ENCODE data around the gene ENDOV.
"Not testable (repeated sequence)": the region's sequence is repeated elsewhere in the genome, so short reads cannot be mapped to it uniquely, and the experiment has no call there.

Gene ENDOV

GRCh38 chr17:80389011-80389995 is 25.7 kb upstream of the ENDOV start:
- Histone ChIP-seq H3K4me3 (ENCODE audit: low read length) (no peak overlapping the region), H3K36me3 (ENCODE audit: control insufficient read depth, insufficient read depth, low read length, severe bottlenecking) (peaks cover 86% of the 10 kb centered on the region), H3K9ac (ENCODE audit: low read length) (no peak overlapping the region), H3K27me3 (replicated peaks; ENCODE audit: control insufficient read depth, insufficient read depth, low read length) (no peaks in the 10 kb centered on the region), H3K9me3 (ENCODE audit: control insufficient read depth, low read length) (no peaks in the 10 kb centered on the region), H3K4me1 (ENCODE audit: control insufficient read depth, insufficient read depth, low read length) (peaks cover 10% of the 10 kb centered on the region)
- peak; percentile 76 for DNase-seq (ENCODE audit: low read depth)

DNA sequence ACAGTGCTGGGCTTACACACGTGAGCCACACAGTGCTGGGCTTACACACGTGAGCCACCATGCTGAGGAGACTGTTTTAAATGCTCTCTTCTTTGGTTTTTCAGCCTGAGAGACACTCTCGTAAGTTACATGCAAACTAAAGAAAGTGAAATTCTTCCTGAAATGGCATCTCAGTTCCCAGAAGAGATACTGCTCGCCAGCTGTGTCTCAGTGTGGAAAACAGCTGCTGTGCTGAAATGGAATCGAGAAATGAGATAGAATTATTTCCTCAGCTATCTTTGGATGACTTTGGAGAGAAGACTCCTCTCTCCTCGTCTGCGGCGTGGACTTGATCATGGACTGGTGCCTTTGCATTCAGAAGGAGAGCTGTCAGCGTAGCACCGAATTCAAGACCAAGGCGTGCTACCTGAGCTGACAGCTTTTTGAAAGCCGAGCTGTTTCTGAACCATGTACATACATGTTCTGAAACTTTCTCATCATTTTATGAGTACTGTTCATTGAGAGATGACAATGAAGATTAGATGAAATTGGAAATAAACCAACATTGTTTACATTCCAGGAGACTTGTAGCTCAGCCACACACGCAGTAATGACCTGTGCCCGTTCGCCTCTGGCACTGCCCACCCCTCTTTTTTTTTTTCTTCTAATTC is 21.6 kb upstream of the ENDOV start:
- no peaks in the 10 kb centered on the region for H3K9me3 ChIP-seq (ENCODE audit: control insufficient read depth, low read length)
- no peak overlapping the region for H3K9ac ChIP-seq (ENCODE audit: low read length)
- DNase-seq (ENCODE audit: low read depth): no peak
- H3K27me3 ChIP-seq (replicated peaks; ENCODE audit: control insufficient read depth, insufficient read depth, low read length): no peaks in the 10 kb centered on the region
- no peak overlapping the region for H3K4me3 ChIP-seq (ENCODE audit: low read length)
- peaks cover 57% of the 10 kb centered on the region for H3K36me3 ChIP-seq (ENCODE audit: control insufficient read depth, insufficient read depth, low read length, severe bottlenecking)
- peaks cover 14% of the 10 kb centered on the region for H3K4me1 ChIP-seq (ENCODE audit: control insufficient read depth, insufficient read depth, low read length)

GRCh38 chr17:80393961-80394360 is 21.0 kb upstream of the ENDOV start:
- Histone ChIP-seq H3K36me3 (ENCODE audit: control insufficient read depth, insufficient read depth, low read length, severe bottlenecking) (peaks cover 51% of the 10 kb centered on the region), H3K9me3 (ENCODE audit: control insufficient read depth, low read length) (no peaks in the 10 kb centered on the region), H3K4me1 (ENCODE audit: control insufficient read depth, insufficient read depth, low read length) (peaks cover 14% of the 10 kb centered on the region), H3K9ac (ENCODE audit: low read length) (peak overlapping the region; percentile 8), H3K4me3 (ENCODE audit: low read length) (no peak overlapping the region), H3K27me3 (replicated peaks; ENCODE audit: control insufficient read depth, insufficient read depth, low read length) (no peaks in the 10 kb centered on the region)
- no peak for DNase-seq (ENCODE audit: low read depth)

GRCh38 chr17:80394629-80395216 is 20.2 kb upstream of the ENDOV start:
- Histone ChIP-seq H3K9ac (ENCODE audit: low read length) (no peak overlapping the region), H3K4me1 (ENCODE audit: control insufficient read depth, insufficient read depth, low read length) (peaks cover 14% of the 10 kb centered on the region), H3K36me3 (ENCODE audit: control insufficient read depth, insufficient read depth, low read length, severe bottlenecking) (peaks cover 44% of the 10 kb centered on the region), H3K9me3 (ENCODE audit: control insufficient read depth, low read length) (no peaks in the 10 kb centered on the region), H3K4me3 (ENCODE audit: low read length) (no peak overlapping the region), H3K27me3 (replicated peaks; ENCODE audit: control insufficient read depth, insufficient read depth, low read length) (no peaks in the 10 kb centered on the region)
- no peak for DNase-seq (ENCODE audit: low read depth)

DNA sequence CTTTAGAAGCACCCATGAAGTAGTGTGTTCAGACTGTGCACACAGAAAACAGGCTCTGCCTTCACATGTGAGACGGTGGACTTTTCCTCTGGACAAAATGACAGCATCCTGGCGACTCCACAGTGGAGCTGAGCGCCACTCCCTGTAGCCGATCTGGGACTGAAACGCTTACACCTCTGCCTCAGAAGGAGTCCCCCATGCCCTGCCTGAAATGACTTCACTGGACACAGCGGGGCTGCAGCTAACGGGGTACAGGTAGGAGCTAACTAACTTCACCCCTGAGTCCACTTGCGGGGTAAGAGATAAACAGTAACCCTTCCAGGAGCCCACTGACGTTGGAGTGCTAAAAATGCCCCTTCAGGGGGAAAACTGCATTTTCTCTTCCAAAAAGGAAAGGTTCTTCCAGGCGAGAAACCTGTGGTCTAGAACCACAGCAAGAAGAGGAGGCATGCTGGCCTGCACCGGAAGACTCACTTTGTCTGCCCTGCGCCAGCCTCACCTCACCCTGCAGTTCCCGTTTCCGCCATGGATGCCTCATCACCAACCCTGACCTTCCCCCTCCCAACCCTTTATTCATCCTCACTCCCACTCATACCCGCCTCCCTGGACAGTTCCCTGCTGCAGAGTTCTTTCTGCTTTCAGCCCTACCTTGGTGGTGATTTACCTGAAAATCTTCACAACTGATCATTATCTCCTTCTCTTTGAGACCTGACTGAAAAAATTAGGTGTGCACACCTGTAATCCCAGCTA is 19.4 kb upstream of the ENDOV start:
- Histone ChIP-seq H3K4me3 (ENCODE audit: low read length) (no peak overlapping the region), H3K9me3 (ENCODE audit: control insufficient read depth, low read length) (no peaks in the 10 kb centered on the region), H3K36me3 (ENCODE audit: control insufficient read depth, insufficient read depth, low read length, severe bottlenecking) (peaks cover 36% of the 10 kb centered on the region), H3K4me1 (ENCODE audit: control insufficient read depth, insufficient read depth, low read length) (peaks cover 14% of the 10 kb centered on the region), H3K27me3 (replicated peaks; ENCODE audit: control insufficient read depth, insufficient read depth, low read length) (no peaks in the 10 kb centered on the region), H3K9ac (ENCODE audit: low read length) (no peak overlapping the region)
- DNase-seq (ENCODE audit: low read depth): no peak

- Histone ChIP-seq H3K27me3 (replicated peaks; ENCODE audit: control insufficient read depth, insufficient read depth, low read length) (no peaks in the 10 kb centered on the region), H3K36me3 (ENCODE audit: control insufficient read depth, insufficient read depth, low read length, severe bottlenecking) (peaks cover 30% of the 10 kb centered on the region), H3K4me3 (ENCODE audit: low read length) (no peak overlapping the region), H3K9ac (ENCODE audit: low read length) (no peak overlapping the region), H3K9me3 (ENCODE audit: control insufficient read depth, low read length) (no peaks in the 10 kb centered on the region), H3K4me1 (ENCODE audit: control insufficient read depth, insufficient read depth, low read length) (peaks cover 17% of the 10 kb centered on the region)
- DNase-seq (ENCODE audit: low read depth): no peak
Observed at GRCh38 chr17:80396157-80397033, 18.6 kb upstream of the ENDOV start.

GRCh38 chr17:80397034-80397387 is 18.0 kb upstream of the ENDOV start:
- peaks cover 21% of the 10 kb centered on the region for H3K4me1 ChIP-seq (ENCODE audit: control insufficient read depth, insufficient read depth, low read length)
- DNase-seq (ENCODE audit: low read depth): no peak
- no peak overlapping the region for H3K4me3 ChIP-seq (ENCODE audit: low read length)
- H3K9me3 ChIP-seq (ENCODE audit: control insufficient read depth, low read length): no peaks in the 10 kb centered on the region
- peaks cover 28% of the 10 kb centered on the region for H3K36me3 ChIP-seq (ENCODE audit: control insufficient read depth, insufficient read depth, low read length, severe bottlenecking)
- H3K9ac ChIP-seq (ENCODE audit: low read length): no peak overlapping the region
- H3K27me3 ChIP-seq (replicated peaks; ENCODE audit: control insufficient read depth, insufficient read depth, low read length): no peaks in the 10 kb centered on the region

GRCh38 chr17:80397686-80398085 is 17.3 kb upstream of the ENDOV start:
- peaks cover 21% of the 10 kb centered on the region for H3K4me1 ChIP-seq (ENCODE audit: control insufficient read depth, insufficient read depth, low read length)
- no peak overlapping the region for H3K4me3 ChIP-seq (ENCODE audit: low read length)
- H3K36me3 ChIP-seq (ENCODE audit: control insufficient read depth, insufficient read depth, low read length, severe bottlenecking): peaks cover 24% of the 10 kb centered on the region
- no peaks in the 10 kb centered on the region for H3K9me3 ChIP-seq (ENCODE audit: control insufficient read depth, low read length)
- DNase-seq (ENCODE audit: low read depth): no peak
- H3K27me3 ChIP-seq (replicated peaks; ENCODE audit: control insufficient read depth, insufficient read depth, low read length): no peaks in the 10 kb centered on the region
- H3K9ac ChIP-seq (ENCODE audit: low read length): no peak overlapping the region

DNA sequence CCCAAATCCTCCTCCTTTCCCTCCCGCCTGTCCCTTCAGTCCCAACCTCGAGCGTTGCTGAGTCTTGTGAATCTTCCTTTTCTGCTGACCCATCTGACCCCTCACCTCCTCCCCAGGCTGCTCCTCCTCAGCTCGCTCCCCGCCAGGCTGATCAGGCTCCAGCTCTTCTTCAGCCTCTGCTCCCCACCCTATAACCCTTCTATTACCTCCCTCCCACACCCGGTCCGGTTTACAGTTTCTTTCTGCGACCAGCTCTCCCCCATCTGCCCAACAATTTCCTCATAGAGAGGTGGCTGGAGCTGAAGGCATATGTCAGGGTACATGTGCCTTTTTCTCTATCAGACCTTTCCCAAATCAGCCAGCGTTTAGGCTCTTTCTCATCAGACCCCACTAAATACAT is 13.9 kb upstream of the ENDOV start:
- not testable (repeated sequence) for H3K36me3 ChIP-seq (ENCODE audit: control insufficient read depth, insufficient read depth, low read length, severe bottlenecking); H3K4me1 ChIP-seq (ENCODE audit: control insufficient read depth, insufficient read depth, low read length); H3K9ac ChIP-seq (ENCODE audit: low read length); DNase-seq (ENCODE audit: low read depth); H3K27me3 ChIP-seq (replicated peaks; ENCODE audit: control insufficient read depth, insufficient read depth, low read length); H3K9me3 ChIP-seq (ENCODE audit: control insufficient read depth, low read length)
- H3K4me3 ChIP-seq (ENCODE audit: low read length): peak overlapping the region; percentile 11

GRCh38 chr17:80402102-80402501 is 12.9 kb upstream of the ENDOV start:
- H3K4me1 ChIP-seq (ENCODE audit: control insufficient read depth, insufficient read depth, low read length); DNase-seq (ENCODE audit: low read depth); H3K9me3 ChIP-seq (ENCODE audit: control insufficient read depth, low read length); H3K4me3 ChIP-seq (ENCODE audit: low read length); H3K27me3 ChIP-seq (replicated peaks; ENCODE audit: control insufficient read depth, insufficient read depth, low read length); H3K36me3 ChIP-seq (ENCODE audit: control insufficient read depth, insufficient read depth, low read length, severe bottlenecking); H3K9ac ChIP-seq (ENCODE audit: low read length): not testable (repeated sequence)
